HepG2 (cell line): ENCODE data around the gene BEX3.

ENCODE experiments used
- BRCA1 ChIP-seq: sonication (generic); formaldehyde crosslinking; IDR thresholded peaks from 2 replicates; pipeline ENCODE4 v1.4.0; 2020; ENCODE audit warnings: missing genetic modification reagents
- CTCF ChIP-seq: sonication (generic); formaldehyde crosslinking; IDR thresholded peaks from 2 replicates; pipeline ENCODE4 v1.5.0; 2020; ENCODE audit warnings: mild to moderate bottlenecking, missing genetic modification reagents, moderate library complexity
- ERF ChIP-seq: IDR thresholded peaks from 2 replicates; pipeline ENCODE4 v1.6.1; 2018; ENCODE audit warnings: missing biosample characterization, missing genetic modification reagents
- GATAD2A ChIP-seq: IDR thresholded peaks from 2 replicates; pipeline ENCODE4 v1.6.1; 2016
- LRRFIP1 ChIP-seq: sonication (generic); formaldehyde crosslinking; conservative IDR thresholded peaks from 2 replicates; pipeline ENCODE4 v1.4.0; 2020; ENCODE audit warnings: missing genetic modification reagents
- MTA3 ChIP-seq: sonication (generic); formaldehyde crosslinking; IDR thresholded peaks from 2 replicates; pipeline ENCODE4 v1.4.0; 2020; ENCODE audit warnings: missing genetic modification reagents
- NFE2 ChIP-seq: sonication (generic); formaldehyde crosslinking; IDR thresholded peaks from 2 replicates; pipeline ENCODE4 v1.4.0; 2020; ENCODE audit warnings: missing genetic modification reagents
- SAP130 ChIP-seq: IDR thresholded peaks from 2 replicates; pipeline ENCODE4 v1.6.1; 2016; ENCODE audit warnings: low read depth
- SP1 ChIP-seq, 2 experiments: fragments of 450-650 bp in 1 of 2; sonication (generic) in 1 of 2; formaldehyde crosslinking in 1 of 2; IDR thresholded peaks; 2 replicates each; pipeline versions ENCODE4 v1.4.0 to v1.6.1; 2016 to 2020; ENCODE audit warnings: missing genetic modification reagents in 1 of 2
- ZBTB10 ChIP-seq: sonication (generic); formaldehyde crosslinking; IDR thresholded peaks from 2 replicates; pipeline ENCODE4 v1.4.0; 2020; ENCODE audit warnings: missing genetic modification reagents, borderline replicate concordance
- ZNF121 ChIP-seq: sonication (generic); formaldehyde crosslinking; IDR thresholded peaks from 2 replicates; pipeline ENCODE4 v1.5.0; 2020; ENCODE audit warnings: mild to moderate bottlenecking, missing genetic modification reagents
- ZNF577 ChIP-seq: sonication (generic); formaldehyde crosslinking; IDR thresholded peaks from 2 replicates; pipeline ENCODE4 v1.4.0; 2020; ENCODE audit warnings: mild to moderate bottlenecking, low read depth, missing genetic modification reagents, borderline replicate concordance
- TF ChIP-seq, protein P1 (sequence below): sonication (generic); formaldehyde crosslinking; IDR thresholded peaks from 2 replicates; pipeline ENCODE4 v1.8.0; 2022; ENCODE audit warnings: mild to moderate bottlenecking, missing genetic modification reagents, moderate library complexity

DNA sequence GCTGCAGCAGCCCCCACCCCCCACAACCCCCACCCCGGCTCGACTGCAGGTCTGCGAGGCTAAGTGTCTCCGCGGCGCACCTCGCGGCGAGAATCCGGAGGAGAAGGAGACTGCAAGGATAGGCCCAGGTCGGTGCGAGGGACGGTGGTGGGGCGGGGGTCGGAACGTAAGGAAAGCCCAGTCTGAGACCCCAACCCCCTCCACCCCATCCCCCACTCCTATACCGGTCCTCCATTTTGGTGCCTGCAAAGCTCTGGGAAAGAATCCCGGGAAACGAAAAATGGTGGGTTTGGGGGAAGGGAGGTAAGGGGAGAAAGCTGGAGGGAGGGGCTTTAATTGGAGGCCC, 614 bp downstream of the BEX3 start:
- no peak for TF ChIP-seq ZNF577 (CRISPR knock-in tag)
- no peak for TF ChIP-seq NFE2
- no peak for TF ChIP-seq SP1 (IDR thresholded peaks at IDR 0.05)
- TF ChIP-seq SP1 (CRISPR knock-in tag; IDR thresholded peaks at IDR 0.05) = no peak
- TF ChIP-seq ERF (CRISPR knock-in tag) = no peak
- TF ChIP-seq MTA3 (CRISPR knock-in tag) = no peak
- no peak for TF ChIP-seq ZNF121
- no peak for TF ChIP-seq LRRFIP1
- no peak for TF ChIP-seq GATAD2A (CRISPR knock-in tag)
- TF ChIP-seq SAP130 (CRISPR knock-in tag) = no peak
- no peak for TF ChIP-seq CTCF
- no peak for TF ChIP-seq ZBTB10 (CRISPR knock-in tag)
- TF ChIP-seq BRCA1 (CRISPR knock-in tag) = no peak
- TF ChIP-seq, protein P1, sequence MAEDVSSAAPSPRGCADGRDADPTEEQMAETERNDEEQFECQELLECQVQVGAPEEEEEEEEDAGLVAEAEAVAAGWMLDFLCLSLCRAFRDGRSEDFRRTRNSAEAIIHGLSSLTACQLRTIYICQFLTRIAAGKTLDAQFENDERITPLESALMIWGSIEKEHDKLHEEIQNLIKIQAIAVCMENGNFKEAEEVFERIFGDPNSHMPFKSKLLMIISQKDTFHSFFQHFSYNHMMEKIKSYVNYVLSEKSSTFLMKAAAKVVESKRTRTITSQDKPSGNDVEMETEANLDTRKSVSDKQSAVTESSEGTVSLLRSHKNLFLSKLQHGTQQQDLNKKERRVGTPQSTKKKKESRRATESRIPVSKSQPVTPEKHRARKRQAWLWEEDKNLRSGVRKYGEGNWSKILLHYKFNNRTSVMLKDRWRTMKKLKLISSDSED (CRISPR knock-in tag) = no peak
